ENCODE results near the gene INMT.

The INMT gene

GRCh38 chr7:30736291-30736690 lies 15.6 kb upstream of the INMT start:
- H2BK5ac ChIP-seq (ENCODE audit: low read depth, low read length, poor library complexity): no peak overlapping the region
- peaks cover 0 to 10% of the 10 kb centered on the region in 2 experiments for H3K4me1 ChIP-seq (ENCODE audit: control insufficient read depth in 1 of 2, insufficient read depth in 2 of 2, low read length in 2 of 2)
- no peak overlapping the region for H3K27ac ChIP-seq (ENCODE audit: low read depth, low read length)
- no peak overlapping the region for H4K8ac ChIP-seq (ENCODE audit: low read depth, low read length)
- H2BK120ac ChIP-seq (ENCODE audit: insufficient read depth, low read length, poor library complexity): no peak overlapping the region
- H2AK5ac ChIP-seq (ENCODE audit: low read length): no peak overlapping the region
- no peaks in the 10 kb centered on the region for H3K79me1 ChIP-seq (ENCODE audit: low read length)
- H3K14ac ChIP-seq (ENCODE audit: low read length): no peak overlapping the region
- H3K4me3 ChIP-seq (ENCODE audit: low read depth, low read length): no peak overlapping the region
- no peak overlapping the region for H2BK12ac ChIP-seq (ENCODE audit: low read length)
- H3K27me3 ChIP-seq (ENCODE audit: insufficient read depth, low read length): no peaks in the 10 kb centered on the region
- H3K79me2 ChIP-seq (ENCODE audit: control insufficient read depth, insufficient read depth, low read length, poor library complexity): no peaks in the 10 kb centered on the region
- no peaks in the 10 kb centered on the region for H3K36me3 ChIP-seq (ENCODE audit: control insufficient read depth in 1 of 2, insufficient read depth in 2 of 2, low read length in 2 of 2)
- no peak overlapping the region for H4K12ac ChIP-seq (ENCODE audit: low read depth, low read length)
- H3K4me2 ChIP-seq (ENCODE audit: low read length): no peak overlapping the region
- H3K9ac ChIP-seq (ENCODE audit: low read length): no peak overlapping the region
- no CpG with 5 or more reads among the region's 4 CpGs for WGBS (ENCODE audit: extremely low coverage, insufficient coverage, insufficient read length)
- no peak overlapping the region for H3K4ac ChIP-seq (ENCODE audit: low read depth, low read length)
- H3K9me3 ChIP-seq (ENCODE audit: insufficient read depth, low read depth, low read length): peaks cover 3% of the 10 kb centered on the region
- H3K23ac ChIP-seq (ENCODE audit: low read length): no peak overlapping the region
- H2AFZ ChIP-seq (ENCODE audit: insufficient read depth, low read length, poor library complexity): no peak overlapping the region
- H4K91ac ChIP-seq (ENCODE audit: low read depth, low read length): no peak overlapping the region
- no peak overlapping the region for H3K18ac ChIP-seq (ENCODE audit: low read length)
- no peak for DNase-seq

DNA sequence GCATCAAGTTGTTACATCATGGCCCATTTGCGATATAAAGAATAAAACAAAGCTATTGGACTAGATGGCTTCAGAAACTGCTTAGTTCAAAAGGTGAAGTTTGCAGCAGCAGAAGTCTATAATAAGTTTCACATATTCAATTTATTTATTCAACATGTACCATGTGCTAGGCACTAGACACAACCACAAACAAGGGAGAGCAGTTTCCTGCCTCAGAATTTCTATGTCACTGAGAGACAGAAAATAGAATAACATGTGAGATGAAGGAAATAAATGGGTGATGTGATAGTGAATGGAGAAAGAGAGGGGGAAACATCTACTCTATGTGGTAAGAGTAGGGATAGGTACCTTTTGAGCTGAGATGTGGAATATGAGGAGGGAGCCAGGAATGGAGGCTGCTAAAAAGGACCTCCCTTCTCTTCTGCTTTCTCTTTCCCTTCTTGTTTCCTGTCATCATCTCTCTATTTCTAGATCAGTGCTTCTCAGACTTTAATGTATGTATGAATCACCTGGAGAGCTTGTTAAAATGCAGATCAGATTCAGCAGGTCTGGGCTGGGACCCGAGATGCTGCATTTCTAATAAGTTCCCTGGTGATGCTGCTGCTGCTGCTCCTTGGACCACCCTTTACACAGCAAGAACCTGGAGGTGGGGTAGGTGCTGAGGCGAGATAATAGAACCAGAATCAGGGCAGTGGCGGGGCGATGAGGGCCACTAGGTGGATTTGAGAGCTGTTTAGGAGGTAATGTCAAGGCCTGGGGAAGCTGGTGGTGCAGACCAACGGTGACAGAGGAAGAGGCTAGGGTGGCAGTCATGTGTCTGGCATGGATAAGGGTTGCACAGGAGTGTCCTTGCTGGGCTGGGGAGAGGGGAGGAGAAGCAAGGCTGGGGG lies 13.7 kb upstream of the INMT start:
- H2BK120ac ChIP-seq (ENCODE audit: insufficient read depth, low read length, poor library complexity): no peak overlapping the region
- H2AFZ ChIP-seq (ENCODE audit: insufficient read depth, low read length, poor library complexity): no peak overlapping the region
- H4K12ac ChIP-seq (ENCODE audit: low read depth, low read length): no peak overlapping the region
- DNase-seq: no peak
- H3K9ac ChIP-seq (ENCODE audit: low read length): no peak overlapping the region
- no peaks in the 10 kb centered on the region for H3K79me1 ChIP-seq (ENCODE audit: low read length)
- no peak overlapping the region for H4K8ac ChIP-seq (ENCODE audit: low read depth, low read length)
- H3K27me3 ChIP-seq (ENCODE audit: insufficient read depth, low read length): no peaks in the 10 kb centered on the region
- H2BK12ac ChIP-seq (ENCODE audit: low read length): no peak overlapping the region
- no peak overlapping the region for H3K27ac ChIP-seq (ENCODE audit: low read depth, low read length)
- no peak overlapping the region for H3K4me3 ChIP-seq (ENCODE audit: low read depth, low read length)
- no CpG with 5 or more reads among the region's 6 CpGs for WGBS (ENCODE audit: extremely low coverage, insufficient coverage, insufficient read length)
- no peak overlapping the region for H3K23ac ChIP-seq (ENCODE audit: low read length)
- H2AK5ac ChIP-seq (ENCODE audit: low read length): no peak overlapping the region
- no peak overlapping the region for H2BK5ac ChIP-seq (ENCODE audit: low read depth, low read length, poor library complexity)
- H3K4ac ChIP-seq (ENCODE audit: low read depth, low read length): no peak overlapping the region
- H4K91ac ChIP-seq (ENCODE audit: low read depth, low read length): no peak overlapping the region
- H3K79me2 ChIP-seq (ENCODE audit: control insufficient read depth, insufficient read depth, low read length, poor library complexity): no peaks in the 10 kb centered on the region
- H3K4me1 ChIP-seq (ENCODE audit: control insufficient read depth in 1 of 2, insufficient read depth in 2 of 2, low read length in 2 of 2): peaks cover 0 to 11% of the 10 kb centered on the region in 2 experiments
- H3K14ac ChIP-seq (ENCODE audit: low read length): no peak overlapping the region
- H3K9me3 ChIP-seq (ENCODE audit: insufficient read depth, low read depth, low read length): peaks cover 3% of the 10 kb centered on the region
- H3K18ac ChIP-seq (ENCODE audit: low read length): no peak overlapping the region
- no peak overlapping the region for H3K4me2 ChIP-seq (ENCODE audit: low read length)
- no peaks in the 10 kb centered on the region for H3K36me3 ChIP-seq (ENCODE audit: control insufficient read depth in 1 of 2, insufficient read depth in 2 of 2, low read length in 2 of 2)

DNA sequence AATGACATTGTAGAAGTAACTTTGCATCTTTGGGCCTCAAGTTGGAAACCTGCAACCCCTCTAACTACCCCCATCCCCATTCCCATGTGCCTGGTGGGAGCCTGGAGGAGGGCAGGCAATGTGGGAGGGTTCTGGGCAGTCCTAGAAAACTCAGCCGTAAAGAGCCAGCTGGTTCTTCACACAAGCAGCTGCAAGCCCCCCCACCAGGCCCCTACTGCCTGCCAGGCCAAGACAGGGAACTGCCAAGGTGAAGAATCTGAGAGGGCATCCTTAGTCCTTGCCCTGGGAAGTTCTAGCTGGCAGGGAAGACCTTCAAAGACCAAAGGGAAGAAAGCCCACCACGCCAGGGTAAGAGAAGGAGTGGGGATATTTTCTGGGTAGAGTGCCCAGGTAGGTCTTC lies 12.2 kb upstream of the INMT start:
- DNase-seq: no peak
- Histone ChIP-seq H2BK12ac (ENCODE audit: low read length) (no peak overlapping the region), H3K4me3 (ENCODE audit: low read depth, low read length) (no peak overlapping the region), H3K27me3 (ENCODE audit: insufficient read depth, low read length) (no peaks in the 10 kb centered on the region), H4K91ac (ENCODE audit: low read depth, low read length) (no peak overlapping the region), H2BK120ac (ENCODE audit: insufficient read depth, low read length, poor library complexity) (no peak overlapping the region), H3K18ac (ENCODE audit: low read length) (no peak overlapping the region), H3K4me1 (ENCODE audit: control insufficient read depth in 1 of 2, insufficient read depth in 2 of 2, low read length in 2 of 2) (peaks cover 0 to 11% of the 10 kb centered on the region in 2 experiments), H3K79me1 (ENCODE audit: low read length) (no peaks in the 10 kb centered on the region), H3K4ac (ENCODE audit: low read depth, low read length) (no peak overlapping the region), H3K4me2 (ENCODE audit: low read length) (no peak overlapping the region), H3K23ac (ENCODE audit: low read length) (no peak overlapping the region), H4K8ac (ENCODE audit: low read depth, low read length) (no peak overlapping the region), H3K79me2 (ENCODE audit: control insufficient read depth, insufficient read depth, low read length, poor library complexity) (no peaks in the 10 kb centered on the region), H3K14ac (ENCODE audit: low read length) (no peak overlapping the region), H2AK5ac (ENCODE audit: low read length) (no peak overlapping the region), H3K9ac (ENCODE audit: low read length) (no peak overlapping the region), H3K36me3 (ENCODE audit: control insufficient read depth in 1 of 2, insufficient read depth in 2 of 2, low read length in 2 of 2) (no peaks in the 10 kb centered on the region), H3K27ac (ENCODE audit: low read depth, low read length) (no peak overlapping the region), H2AFZ (ENCODE audit: insufficient read depth, low read length, poor library complexity) (no peak overlapping the region), H4K12ac (ENCODE audit: low read depth, low read length) (no peak overlapping the region), H2BK5ac (ENCODE audit: low read depth, low read length, poor library complexity) (no peak overlapping the region), H3K9me3 (ENCODE audit: insufficient read depth, low read depth, low read length) (peaks cover 4% of the 10 kb centered on the region)
- WGBS (ENCODE audit: extremely low coverage, insufficient coverage, insufficient read length): no CpG with 5 or more reads among the region's 2 CpGs

DNA sequence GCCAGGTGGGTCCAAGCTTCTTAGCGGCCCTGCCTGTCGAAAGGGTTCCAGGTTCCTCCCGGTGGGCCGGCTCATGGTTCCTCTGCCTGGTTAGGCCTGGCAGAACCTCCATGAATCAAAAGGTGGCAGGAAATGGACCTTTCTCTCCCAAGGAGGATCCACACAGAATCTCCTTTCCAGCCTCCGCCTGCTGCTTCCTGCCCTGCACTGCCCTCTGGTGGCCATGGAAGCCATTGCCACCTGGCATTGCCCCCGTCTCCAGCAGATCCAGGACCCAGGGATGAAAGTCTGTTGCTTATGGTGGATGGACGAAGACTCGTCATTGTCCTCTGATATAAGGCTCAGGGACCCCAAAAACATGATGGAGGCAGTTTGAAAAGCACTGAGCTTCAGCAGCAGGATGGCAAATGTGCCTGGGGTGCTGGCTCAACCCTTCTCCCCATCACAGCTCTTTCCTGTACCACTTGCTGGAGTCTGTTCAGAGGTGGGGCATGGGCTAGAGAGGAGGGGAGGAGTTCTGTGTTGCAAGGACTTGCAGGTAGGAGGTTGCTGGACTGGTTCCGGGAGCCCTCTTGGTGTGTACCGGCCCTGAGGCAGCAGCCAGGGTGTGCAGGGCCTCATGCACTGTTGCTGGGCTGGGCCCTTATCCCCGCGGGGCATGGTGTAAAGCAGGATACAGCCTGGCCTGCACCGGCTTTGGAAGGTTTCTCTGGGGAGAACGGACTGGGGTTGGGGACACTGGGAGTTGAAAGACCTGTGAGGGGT lies 11.3 kb upstream of the INMT start:
- H2BK12ac ChIP-seq (ENCODE audit: low read length): no peak overlapping the region
- no peak overlapping the region for H3K18ac ChIP-seq (ENCODE audit: low read length)
- no peak overlapping the region for H3K4me3 ChIP-seq (ENCODE audit: low read depth, low read length)
- H4K12ac ChIP-seq (ENCODE audit: low read depth, low read length): no peak overlapping the region
- no peak overlapping the region for H4K8ac ChIP-seq (ENCODE audit: low read depth, low read length)
- no CpG with 5 or more reads among the region's 14 CpGs for WGBS (ENCODE audit: extremely low coverage, insufficient coverage, insufficient read length)
- DNase-seq: peak; percentile 96 to 97
- H3K23ac ChIP-seq (ENCODE audit: low read length): no peak overlapping the region
- H3K36me3 ChIP-seq (ENCODE audit: control insufficient read depth in 1 of 2, insufficient read depth in 2 of 2, low read length in 2 of 2): no peaks in the 10 kb centered on the region
- no peak overlapping the region for H3K27ac ChIP-seq (ENCODE audit: low read depth, low read length)
- peaks cover 4% of the 10 kb centered on the region for H3K9me3 ChIP-seq (ENCODE audit: insufficient read depth, low read depth, low read length)
- no peak overlapping the region for H3K9ac ChIP-seq (ENCODE audit: low read length)
- no peak overlapping the region for H4K91ac ChIP-seq (ENCODE audit: low read depth, low read length)
- H3K79me2 ChIP-seq (ENCODE audit: control insufficient read depth, insufficient read depth, low read length, poor library complexity): no peaks in the 10 kb centered on the region
- no peaks in the 10 kb centered on the region for H3K27me3 ChIP-seq (ENCODE audit: insufficient read depth, low read length)
- H2AFZ ChIP-seq (ENCODE audit: insufficient read depth, low read length, poor library complexity): no peak overlapping the region
- H2AK5ac ChIP-seq (ENCODE audit: low read length): no peak overlapping the region
- H3K4ac ChIP-seq (ENCODE audit: low read depth, low read length): no peak overlapping the region
- no peak overlapping the region for H2BK5ac ChIP-seq (ENCODE audit: low read depth, low read length, poor library complexity)
- no peak overlapping the region for H3K14ac ChIP-seq (ENCODE audit: low read length)
- H3K4me1 ChIP-seq (ENCODE audit: control insufficient read depth in 1 of 2, insufficient read depth in 2 of 2, low read length in 2 of 2): peaks cover 5 to 16% of the 10 kb centered on the region in 2 experiments
- peak overlapping the region; percentile 5 for H3K4me2 ChIP-seq (ENCODE audit: low read length)
- H3K79me1 ChIP-seq (ENCODE audit: low read length): peaks cover 4% of the 10 kb centered on the region
- no peak overlapping the region for H2BK120ac ChIP-seq (ENCODE audit: insufficient read depth, low read length, poor library complexity)

Measured in trophoblast cell (in vitro differentiated cells and primary cell).